IMR-90 (cell line): ENCODE results near the gene TARBP2. TPM values are rescaled to one million over a fixed set of nuclear protein-coding genes. Genes with fewer than 3 reads are reported as not detected.

Experiments
- ATAC-seq: fragments of 200-7000 bp; cut with Tn5 transposase; 2 replicates; pipeline ENCODE4 v1.9.1; 2020; ENCODE audit warnings: low read depth, mild to moderate bottlenecking, moderate library complexity
- BruUV-seq: library from RNA; stranded (reverse); fragments of 400-500 nt; replicated peaks from 2 replicates; lab custom pipeline; 2021; lab: Mats Ljungman, UMichigan
- CTCF ChIA-PET: fragments of 300-600 bp; formaldehyde crosslinking; extraction: SDS; loops from one replicate; lab custom pipeline; 2021; ENCODE audit warnings: antibody characterized with exemption; lab: Yijun Ruan, JAX
- POLR2A ChIA-PET: fragments of 300-600 bp; sonication (Branson Sonifier 250); formaldehyde crosslinking; loops from one replicate; lab custom pipeline; 2022; ENCODE audit warnings: antibody characterized with exemption; ENCODE audit not compliant: unreplicated experiment; lab: Charles Lee
- DNase-seq: peaks from one replicate; pipeline ENCODE4 v3.0.0; 2013
- H2AFZ ChIP-seq: replicated peaks from 2 replicates; pipeline ENCODE3; 2013; ENCODE audit warnings: low read length, mild to moderate bottlenecking; ENCODE audit not compliant: poor library complexity
- H2AK5ac ChIP-seq: 2 replicates; pipeline ENCODE4 v1.6.1; 2013; ENCODE audit warnings: low read depth, low read length, inconsistent platforms
- H2AK9ac ChIP-seq: replicated peaks from 2 replicates; pipeline ENCODE3; 2013; ENCODE audit warnings: mild to moderate bottlenecking, low read depth, low read length, moderate library complexity; ENCODE audit not compliant: poor library complexity
- H2BK120ac ChIP-seq: 2 replicates; pipeline ENCODE4 v1.6.1; 2013; ENCODE audit warnings: low read depth, low read length, inconsistent platforms
- H2BK15ac ChIP-seq: 3 replicates; pipeline ENCODE4 v1.6.1; 2013; ENCODE audit warnings: low read depth, low read length, inconsistent platforms
- H2BK20ac ChIP-seq: 2 replicates; pipeline ENCODE4 v1.6.1; 2013; ENCODE audit warnings: low read depth, mild to moderate bottlenecking, inconsistent platforms, low read length, moderate library complexity
- H2BK5ac ChIP-seq: 2 replicates; pipeline ENCODE4 v1.6.1; 2013; ENCODE audit warnings: mild to moderate bottlenecking, low read depth, low read length, inconsistent platforms; ENCODE audit not compliant: poor library complexity, severe bottlenecking
- H3K14ac ChIP-seq: replicated peaks from 2 replicates; pipeline ENCODE4 v1.6.1; 2013; ENCODE audit warnings: low read depth, low read length, inconsistent platforms
- H3K18ac ChIP-seq: 2 replicates; pipeline ENCODE4 v1.6.1; 2013; ENCODE audit warnings: low read depth, low read length, control low read depth
- H3K23ac ChIP-seq: 2 replicates; pipeline ENCODE4 v1.6.1; 2013; ENCODE audit warnings: low read depth, low read length, inconsistent platforms
- H3K27ac ChIP-seq: 2 replicates; pipeline ENCODE4 v1.5.1; 2013; ENCODE audit warnings: mild to moderate bottlenecking, control low read depth, low read length; ENCODE audit not compliant: insufficient read depth
- H3K27me3 ChIP-seq: 2 replicates; pipeline ENCODE4 v1.6.1; 2013; ENCODE audit warnings: low read length; ENCODE audit not compliant: control insufficient read depth, insufficient read depth
- H3K36me3 ChIP-seq: 2 replicates; pipeline ENCODE4 v1.6.1; 2013; ENCODE audit warnings: low read length, mixed read lengths; ENCODE audit not compliant: control insufficient read depth, insufficient read depth
- H3K4ac ChIP-seq: 2 replicates; pipeline ENCODE4 v1.6.1; 2013; ENCODE audit warnings: low read depth, low read length, inconsistent platforms
- H3K4me1 ChIP-seq: 2 replicates; pipeline ENCODE4 v1.6.1; 2013; ENCODE audit warnings: low read length, mixed read lengths; ENCODE audit not compliant: control insufficient read depth, insufficient read depth
- H3K4me2 ChIP-seq: 2 replicates; pipeline ENCODE4 v1.6.1; 2013; ENCODE audit warnings: low read depth, mild to moderate bottlenecking, control low read depth, low read length, moderate library complexity
- H3K4me3 ChIP-seq: 2 replicates; pipeline ENCODE4 v1.5.1; 2013; ENCODE audit warnings: low read depth, mild to moderate bottlenecking, control low read depth, low read length, moderate library complexity; ENCODE audit not compliant: insufficient read depth
- H3K56ac ChIP-seq: 2 replicates; pipeline ENCODE4 v1.6.1; 2013; ENCODE audit warnings: low read length, inconsistent platforms; ENCODE audit not compliant: insufficient read depth; ENCODE audit errors: extremely low read depth
- H3K79me1 ChIP-seq, 2 experiments: 2 replicates each; pipeline ENCODE4 v1.6.1; 2013; ENCODE audit warnings: low read length in 2 of 2, inconsistent platforms in 1 of 2, low read depth in 1 of 2
- H3K9ac ChIP-seq: 2 replicates; pipeline ENCODE4 v1.6.1; 2013; ENCODE audit warnings: low read depth, low read length, control low read depth
- H3K9me1 ChIP-seq: 2 replicates; pipeline ENCODE4 v1.6.1; 2013; ENCODE audit warnings: low read length, inconsistent platforms; ENCODE audit not compliant: insufficient read depth
- H3K9me3 ChIP-seq: 2 replicates; pipeline ENCODE4 v1.6.1; 2013; ENCODE audit warnings: low read length; ENCODE audit not compliant: control insufficient read depth, insufficient read depth
- H4K20me1 ChIP-seq: 2 replicates; pipeline ENCODE4 v1.6.1; 2013; ENCODE audit warnings: low read length, inconsistent platforms; ENCODE audit not compliant: insufficient read depth
- H4K5ac ChIP-seq: 2 replicates; pipeline ENCODE4 v1.6.1; 2013; ENCODE audit warnings: mild to moderate bottlenecking, low read depth, low read length, control low read depth
- H4K8ac ChIP-seq, 2 experiments: 2 replicates each; pipeline ENCODE4 v1.6.1; 2013; ENCODE audit warnings: low read depth in 2 of 2, low read length in 2 of 2, control low read depth in 1 of 2, inconsistent platforms in 1 of 2
- H4K91ac ChIP-seq: 2 replicates; pipeline ENCODE4 v1.6.1; 2013; ENCODE audit warnings: low read depth, low read length, inconsistent platforms; ENCODE audit not compliant: insufficient read depth
- BHLHE40 ChIP-seq: fragments of 150-350 bp; IDR thresholded peaks from 2 replicates; pipeline ENCODE4 v1.6.1; 2016; ENCODE audit warnings: mild to moderate bottlenecking, low read depth, low read length
- CHD1 ChIP-seq: IDR thresholded peaks from 2 replicates; pipeline ENCODE4 v1.6.1; 2012; ENCODE audit warnings: low read depth, low read length, improper control_type of control experiment
- FOS ChIP-seq: fragments of 150-350 bp; IDR thresholded peaks from 2 replicates; pipeline ENCODE4 v1.6.1; 2016; ENCODE audit warnings: low read depth, low read length
- MXI1 ChIP-seq: IDR thresholded peaks from 2 replicates; pipeline ENCODE4 v1.6.1; 2012; ENCODE audit warnings: low read depth, mild to moderate bottlenecking, low read length, moderate library complexity, borderline replicate concordance
- NFE2L2 ChIP-seq: fragments of 150-350 bp; IDR thresholded peaks from 2 replicates; pipeline ENCODE4 v1.6.1; 2016; ENCODE audit warnings: low read depth, mild to moderate bottlenecking, low read length
- POLR2A ChIP-seq: IDR thresholded peaks from 2 replicates; pipeline ENCODE4 v1.6.1; 2012; ENCODE audit warnings: mild to moderate bottlenecking, low read depth, low read length
- RFX5 ChIP-seq: IDR thresholded peaks from 2 replicates; pipeline ENCODE4 v1.8.0; 2012; ENCODE audit warnings: low read depth, mild to moderate bottlenecking, low read length, moderate library complexity
- SMC3 ChIP-seq: fragments of 150-350 bp; IDR thresholded peaks from 2 replicates; pipeline ENCODE4 v1.6.1; 2016; ENCODE audit warnings: low read depth, mild to moderate bottlenecking, antibody characterized with exemption, low read length, moderate library complexity
- WGBS, 2 experiments: methylation state at CpG; one replicate each; pipeline versions ENCODE4 v1.1.5 to v1.1.7; 2013; ENCODE audit warnings: missing lambda C conversion rate in 2 of 2; ENCODE audit not compliant: insufficient read length in 1 of 2; ENCODE audit errors: extremely low coverage in 2 of 2; 5-methylcytosine and 5-hydroxymethylcytosine counted together
- dilution Hi-C: fragments of 300-500 bp; cut with HindIII; formaldehyde crosslinking; loops from one replicate; pipeline ENCODE4 v1.14.3; 2018; ENCODE audit warnings: low sequenced_read_pairs; ENCODE audit not compliant: unreplicated experiment
- in situ Hi-C: fragments of 300-500 bp; cut with MboI; formaldehyde crosslinking; loops from 3 replicates; pipeline ENCODE4 v1.14.3; 2019; ENCODE audit warnings: low sequenced_read_pairs, inconsistent platforms, mixed read lengths
- intact Hi-C: fragments of 100-400 bp; cut with micrococcal nuclease; formaldehyde crosslinking; loops from 2 replicates; pipeline ENCODE4 v1.10.0; 2022
- polyA plus RNA-seq, 3 experiments: library from polyadenylated mRNA; depleted of rRNA; stranded (reverse); fragments of >200 nt; gene quantifications; 2 replicates each; pipeline ENCODE4 v1.2.3, GENCODE V29; 2012; ENCODE audit warnings: low replicate concordance in 1 of 3
- total RNA-seq: library from RNA; depleted of rRNA; stranded (reverse); fragments of >200 nt; gene quantifications from 2 replicates; pipeline ENCODE4 v1.2.3, GENCODE V29; 2012
- TF ChIP-seq, protein P1 (sequence below): fragments of 150-350 bp; IDR thresholded peaks from 2 replicates; pipeline ENCODE4 v1.6.1; 2017; ENCODE audit warnings: mild to moderate bottlenecking, antibody characterized with exemption, low read length, low read depth
- TF ChIP-seq, protein P2 (sequence below): fragments of 150-350 bp; IDR thresholded peaks from 2 replicates; pipeline ENCODE4 v1.6.1; 2016; ENCODE audit warnings: low read depth, mild to moderate bottlenecking, low read length, moderate library complexity, borderline replicate concordance

TARBP2 gene
- total and polyA plus RNA-seq, 2 of the 4 experiments (the other 2 are of a cell fraction) = 27.4 to 46.1 TPM

DNA sequence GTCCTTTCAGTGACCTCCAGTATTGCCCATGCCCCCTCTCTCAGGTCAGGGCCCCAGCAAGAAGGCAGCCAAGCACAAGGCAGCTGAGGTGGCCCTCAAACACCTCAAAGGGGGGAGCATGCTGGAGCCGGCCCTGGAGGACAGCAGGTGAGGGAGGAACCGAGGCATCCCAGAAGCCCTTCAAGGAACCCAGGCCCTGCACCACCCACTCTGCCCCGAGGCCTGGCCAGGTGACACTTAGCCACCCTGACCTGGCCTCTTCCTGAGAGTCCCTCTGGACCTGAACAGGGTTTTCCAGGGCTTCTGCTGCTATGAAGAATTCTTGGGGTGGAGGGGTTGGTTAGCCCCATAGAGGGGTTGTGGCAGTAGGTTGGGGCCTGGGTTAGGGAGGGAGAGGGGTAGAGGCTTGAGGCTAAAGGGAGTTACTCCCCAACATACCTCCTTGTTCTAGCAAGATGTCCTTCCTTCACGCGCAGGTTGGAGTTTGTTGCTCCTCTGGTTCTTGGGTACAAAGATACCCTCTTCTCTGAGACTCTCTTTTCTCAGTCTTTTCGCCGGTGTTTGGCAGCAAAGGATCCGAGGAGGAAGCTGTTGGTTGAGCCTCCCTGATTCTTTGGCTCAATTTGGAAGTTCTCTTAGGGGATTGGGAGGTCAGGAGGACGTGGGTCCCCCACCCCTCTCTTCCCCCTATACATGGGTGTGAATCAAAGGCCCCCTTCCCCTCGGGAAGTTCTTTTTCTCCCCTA, 2.1 kb downstream of the TARBP2 start:
- no peak overlapping the region for H2BK15ac ChIP-seq
- ATAC-seq = no peak
- no peaks in the 10 kb centered on the region for H3K9me3 ChIP-seq
- H2BK5ac ChIP-seq = no peak overlapping the region
- H2AK9ac ChIP-seq = peak overlapping the region; percentile 80
- DNase-seq = no peak
- H4K8ac ChIP-seq = no peak overlapping the region
- BruUV-seq = no TSS peak
- peaks cover 15% of the 10 kb centered on the region for H3K9me1 ChIP-seq
- no peak overlapping the region for H3K14ac ChIP-seq
- H4K5ac ChIP-seq = no peak overlapping the region
- H2AK5ac ChIP-seq = no peak overlapping the region
- TF ChIP-seq FOS = no peak
- no peak for TF ChIP-seq SMC3
- TF ChIP-seq RFX5 = no peak
- no peak for TF ChIP-seq NFE2L2
- TF ChIP-seq, protein P1, sequence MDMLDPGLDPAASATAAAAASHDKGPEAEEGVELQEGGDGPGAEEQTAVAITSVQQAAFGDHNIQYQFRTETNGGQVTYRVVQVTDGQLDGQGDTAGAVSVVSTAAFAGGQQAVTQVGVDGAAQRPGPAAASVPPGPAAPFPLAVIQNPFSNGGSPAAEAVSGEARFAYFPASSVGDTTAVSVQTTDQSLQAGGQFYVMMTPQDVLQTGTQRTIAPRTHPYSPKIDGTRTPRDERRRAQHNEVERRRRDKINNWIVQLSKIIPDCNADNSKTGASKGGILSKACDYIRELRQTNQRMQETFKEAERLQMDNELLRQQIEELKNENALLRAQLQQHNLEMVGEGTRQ = no peak
- TF ChIP-seq MXI1 = no peak
- no peak for TF ChIP-seq CHD1
- TF ChIP-seq, protein P2, sequence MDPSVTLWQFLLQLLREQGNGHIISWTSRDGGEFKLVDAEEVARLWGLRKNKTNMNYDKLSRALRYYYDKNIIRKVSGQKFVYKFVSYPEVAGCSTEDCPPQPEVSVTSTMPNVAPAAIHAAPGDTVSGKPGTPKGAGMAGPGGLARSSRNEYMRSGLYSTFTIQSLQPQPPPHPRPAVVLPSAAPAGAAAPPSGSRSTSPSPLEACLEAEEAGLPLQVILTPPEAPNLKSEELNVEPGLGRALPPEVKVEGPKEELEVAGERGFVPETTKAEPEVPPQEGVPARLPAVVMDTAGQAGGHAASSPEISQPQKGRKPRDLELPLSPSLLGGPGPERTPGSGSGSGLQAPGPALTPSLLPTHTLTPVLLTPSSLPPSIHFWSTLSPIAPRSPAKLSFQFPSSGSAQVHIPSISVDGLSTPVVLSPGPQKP = no peak
- TF ChIP-seq POLR2A = no peak
- no peak for TF ChIP-seq BHLHE40
- H3K27me3 ChIP-seq = no peaks in the 10 kb centered on the region
- no CpG with 5 or more reads among the region's 10 CpGs for WGBS, 2 experiments
- no peak overlapping the region for H3K23ac ChIP-seq
- H3K18ac ChIP-seq = no peak overlapping the region
- H3K36me3 ChIP-seq = peaks cover 28% of the 10 kb centered on the region
- H4K91ac ChIP-seq = no peak overlapping the region
- H3K4me1 ChIP-seq = peaks cover 10% of the 10 kb centered on the region
- H2BK20ac ChIP-seq = no peak overlapping the region
- ChIA-PET POLR2A (no interaction called here), CTCF (no interaction called here)
- no peak overlapping the region for H3K9ac ChIP-seq
- H2AFZ ChIP-seq = no peak overlapping the region
- in situ Hi-C loops = loop anchor here (10.0 kb wide), 1 partner anchor 178 kb away; the partner anchor contains the start of gene AAAS
- H3K56ac ChIP-seq = no peak overlapping the region
- no peak overlapping the region; the same call in 1 of the 2 replicates for H3K4ac ChIP-seq
- H4K20me1 ChIP-seq = peaks cover 2% of the 10 kb centered on the region; the same call in 1 of the 2 replicates
- H3K4me3 ChIP-seq = no peak overlapping the region
- no peak overlapping the region for H3K4me2 ChIP-seq
- no peak overlapping the region for H3K27ac ChIP-seq
- dilution Hi-C loops = no loop called here
- intact Hi-C loops = loop anchor here (5.0 kb wide), 1 partner anchor 51 kb away; the partner anchor contains the start of gene PCBP2
- no peak overlapping the region for H2BK120ac ChIP-seq
- peaks cover 13 to 60% of the 10 kb centered on the region in 2 experiments; a peak in 3 of 4 replicates for H3K79me1 ChIP-seq
